Measurements from ENCODE around the gene CPPED1. TPM values are rescaled to one million over a fixed set of nuclear protein-coding genes. Genes with fewer than 3 reads are reported as not detected.

CPPED1 gene
- total and polyA plus RNA-seq, 2 experiments from 2014 or later, result 6.2 to 7.3 TPM

- Histone ChIP-seq H3K9me2 (ENCODE audit: insufficient read depth) (no peaks in the 10 kb centered on the region), H3K4me1 (ENCODE audit: insufficient read depth) (peaks cover 12% of the 10 kb centered on the region; the same call in 1 of the 2 replicates), H3F3A (replicated peaks; ENCODE audit: low read depth) (no peaks in the 10 kb centered on the region), H3K4me2 (no peak overlapping the region), H3K4me3 (no peak overlapping the region), H3K36me3 (ENCODE audit: insufficient read depth) (no peaks in the 10 kb centered on the region), H3K27me3 (ENCODE audit: insufficient read depth) (no peaks in the 10 kb centered on the region), H2AFZ (no peak overlapping the region), H3K27ac (ENCODE audit: low read depth) (no peak overlapping the region), H4K20me1 (replicated peaks; ENCODE audit: insufficient read depth) (no peaks in the 10 kb centered on the region), H3K79me2 (replicated peaks; ENCODE audit: insufficient read depth) (no peaks in the 10 kb centered on the region)
- H3K27me3 Mint-ChIP-seq (ENCODE audit: insufficient read depth, low read depth, poor library complexity), result no peaks in the 10 kb centered on the region
- no peak overlapping the region for H3K27ac Mint-ChIP-seq
- no peak overlapping the region for H3K4me3 Mint-ChIP-seq
- ATAC-seq, result no peak; the same call in 2 of the 3 replicates
- peaks cover 2% of the 10 kb centered on the region; the same call in 2 of the 3 replicates for H3K4me1 Mint-ChIP-seq
- H3K9me3 Mint-ChIP-seq, result peaks cover 5% of the 10 kb centered on the region; the same call in 1 of the 3 replicates
- DNase-seq (ENCODE audit: low spot score), result peak; percentile 7
- TF ChIP-seq JUNB (IDR thresholded peaks at IDR 0.05; ENCODE audit: unreplicated experiment), result no peak
- TF ChIP-seq REST (IDR thresholded peaks at IDR 0.05; ENCODE audit: unreplicated experiment), result no peak
- TF ChIP-seq CTCF (conservative IDR thresholded peaks at IDR 0.05; ENCODE audit: low read depth in 2 of 2), result no peak
- TF ChIP-seq ZNF331 (CRISPR knock-in tag; IDR thresholded peaks at IDR 0.05; ENCODE audit: low read depth), result no peak
- no peak for TF ChIP-seq EZH2phosphoT487 (IDR thresholded peaks at IDR 0.05; ENCODE audit: unreplicated experiment)
- no peak for TF ChIP-seq ZNF114 (CRISPR knock-in tag; IDR thresholded peaks at IDR 0.05)
- TF ChIP-seq STAT1 (IDR thresholded peaks at IDR 0.05; ENCODE audit: unreplicated experiment), result no peak
- H3K36me3 Mint-ChIP-seq (ENCODE audit: low read depth), result no peaks in the 10 kb centered on the region
These were observed 8.9 kb downstream of the CPPED1 start for GRCh38 chr16:12794486-12795387.

GRCh38 chr16:12793865-12794240 is 9.8 kb downstream of the CPPED1 start:
- no peaks in the 10 kb centered on the region for H3K79me2 ChIP-seq (replicated peaks; ENCODE audit: insufficient read depth)
- no peaks in the 10 kb centered on the region for H4K20me1 ChIP-seq (replicated peaks; ENCODE audit: insufficient read depth)
- ATAC-seq, result no peak
- Mint-ChIP-seq H3K4me1 (peaks cover 2% of the 10 kb centered on the region; the same call in 2 of the 3 replicates), H3K27ac (no peak overlapping the region), H3K9me3 (peaks cover 5% of the 10 kb centered on the region; the same call in 1 of the 3 replicates), H3K27me3 (ENCODE audit: insufficient read depth, low read depth, poor library complexity) (no peaks in the 10 kb centered on the region), H3K4me3 (no peak overlapping the region), H3K36me3 (ENCODE audit: low read depth) (no peaks in the 10 kb centered on the region)
- H3K36me3 ChIP-seq (ENCODE audit: insufficient read depth), result no peaks in the 10 kb centered on the region
- H3K4me1 ChIP-seq (ENCODE audit: insufficient read depth), result peaks cover 12% of the 10 kb centered on the region; the same call in 1 of the 2 replicates
- H2AFZ ChIP-seq, result no peak overlapping the region
- H3K9me2 ChIP-seq (ENCODE audit: insufficient read depth), result no peaks in the 10 kb centered on the region
- H3K27me3 ChIP-seq (ENCODE audit: insufficient read depth), result no peaks in the 10 kb centered on the region
- DNase-seq (ENCODE audit: low spot score), result no peak
- H3K4me3 ChIP-seq, result no peak overlapping the region
- no peaks in the 10 kb centered on the region for H3F3A ChIP-seq (replicated peaks; ENCODE audit: low read depth)
- H3K4me2 ChIP-seq, result no peak overlapping the region
- H3K27ac ChIP-seq (ENCODE audit: low read depth), result no peak overlapping the region
- TF ChIP-seq ZNF114 (CRISPR knock-in tag; IDR thresholded peaks at IDR 0.05), result no peak
- no peak for TF ChIP-seq ZNF462 (CRISPR knock-in tag; IDR thresholded peaks at IDR 0.05)
- no peak for TF ChIP-seq EZH2phosphoT487 (IDR thresholded peaks at IDR 0.05; ENCODE audit: unreplicated experiment)

Data from GM23338 (cell line).